T-cell (primary cell): ENCODE measurements around the gene C1QTNF8. TPM values are rescaled to one million over a fixed set of nuclear protein-coding genes. Genes with fewer than 3 reads are reported as not detected.

ENCODE experiments used
- ATAC-seq, 4 experiments: fragments of 200-7000 bp in 3 of 4; fragments of 150-1000 bp in 1 of 4; cut with Tn5 transposase; replicated peaks in 1 of 4; 1 replicate in 3 of 4; 2 replicates in 1 of 4; pipeline ENCODE4 v1.10.0; 2021; ENCODE audit warnings: moderate library complexity in 3 of 4, mild to moderate bottlenecking in 2 of 4, moderate number of reproducible peaks in 1 of 4
- CTCF ChIA-PET, 2 donors: fragments of 300-600 bp; sonication (Branson Sonifier 250); formaldehyde crosslinking; loops; one replicate each; lab custom pipeline; 2022; ENCODE audit warnings: antibody characterized with exemption in 2 of 2; lab: Charles Lee
- POLR2A ChIA-PET, 2 donors: fragments of 300-600 bp; sonication (Branson Sonifier 250); formaldehyde crosslinking; loops; one replicate each; lab custom pipeline; 2022; ENCODE audit warnings: antibody characterized with exemption in 2 of 2; lab: Charles Lee
- DNase-seq, 35 experiments: peaks; one replicate each; pipeline versions ENCODE4 v3.0.0 to v3.0.0-alpha.2; 2013 to 2023
- H3K27ac ChIP-seq: one replicate; pipeline ENCODE4 v1.5.1; 2013; ENCODE audit warnings: low read length
- H3K27me3 ChIP-seq, 2 experiments: replicated peaks in 1 of 2; 1 replicate in 1 of 2; 2 replicates in 1 of 2; pipeline versions ENCODE4 v1.6.1 to v1.7.0; 2013; ENCODE audit warnings: low read length in 1 of 2, mixed read lengths in 1 of 2; ENCODE audit not compliant: control insufficient read depth in 2 of 2, insufficient read depth in 2 of 2; ENCODE audit errors: extremely low read depth in 1 of 2
- H3K36me3 ChIP-seq, 2 donors: 1 replicate in 1 of 2; 2 replicates in 1 of 2; pipeline versions ENCODE4 v1.6.1 to v1.7.0; 2013; ENCODE audit warnings: low read length in 1 of 2; ENCODE audit not compliant: control insufficient read depth in 2 of 2, insufficient read depth in 1 of 2; ENCODE audit errors: extremely low read depth in 1 of 2
- H3K4me1 ChIP-seq, 2 experiments: 1 replicate in 1 of 2; 2 replicates in 1 of 2; pipeline versions ENCODE4 v1.6.1 to v1.7.0; 2013; ENCODE audit warnings: low read length in 2 of 2, mixed read lengths in 1 of 2; ENCODE audit not compliant: insufficient read depth in 2 of 2, control insufficient read depth in 1 of 2; ENCODE audit errors: extremely low read depth in 1 of 2
- H3K4me3 ChIP-seq, 2 donors: 1 replicate in 1 of 2; 2 replicates in 1 of 2; pipeline versions ENCODE4 v1.5.1 to v1.7.0; 2013; ENCODE audit warnings: mild to moderate bottlenecking in 2 of 2, low read length in 1 of 2, moderate library complexity in 1 of 2; ENCODE audit not compliant: control insufficient read depth in 1 of 2; ENCODE audit errors: extremely low read depth in 1 of 2
- H3K9me3 ChIP-seq: 2 replicates; pipeline ENCODE4 v1.7.0; 2013
- H3K27ac Mint-ChIP-seq, 2 donors: one replicate each; pipeline ENCODE4 v1.8.0; 2020 to 2021; ENCODE audit warnings: mild to moderate bottlenecking in 2 of 2, mixed read lengths in 2 of 2
- H3K27me3 Mint-ChIP-seq, 2 donors: one replicate each; pipeline ENCODE4 v1.8.0; 2021 to 2022; ENCODE audit warnings: mixed read lengths in 2 of 2
- H3K36me3 Mint-ChIP-seq: one replicate; pipeline ENCODE4 v1.8.0; 2021; ENCODE audit warnings: mixed read lengths
- H3K4me1 Mint-ChIP-seq, 3 donors: one replicate each; pipeline ENCODE4 v1.8.0; 2020 to 2022; ENCODE audit warnings: mixed read lengths in 3 of 3, mild to moderate bottlenecking in 1 of 3
- H3K4me3 Mint-ChIP-seq, 3 donors: one replicate each; pipeline ENCODE4 v1.8.0; 2020 to 2022; ENCODE audit warnings: mild to moderate bottlenecking in 3 of 3, mixed read lengths in 3 of 3, moderate library complexity in 3 of 3
- H3K9me3 Mint-ChIP-seq, 3 donors: one replicate each; pipeline ENCODE4 v1.8.0; 2020 to 2022; ENCODE audit warnings: mixed read lengths in 3 of 3
- WGBS: methylation state at CpG from one replicate; pipeline ENCODE4 v1.1.5; 2013; ENCODE audit warnings: missing lambda C conversion rate; ENCODE audit not compliant: insufficient coverage; 5-methylcytosine and 5-hydroxymethylcytosine counted together
- total RNA-seq, 35 experiments: library from RNA in 6 of 35; stranded (reverse) in 6 of 35; fragments of 120-200 nt in 1 of 35; gene quantifications; one replicate each; pipeline versions ENCODE4 v1.2.1 to v1.2.4 and lab custom pipeline; 2013 to 2026

The C1QTNF8 gene
- total RNA-seq, 5 donors from 2014 or later (not counting 1 experiment from before 2014, with no cell fraction given), result not detected

- ATAC-seq, result no peak
Measured at GRCh38 chr16:1127971-1128715, 32.1 kb upstream of the C1QTNF8 start.

GRCh38 chr16:1127101-1127500 is 31.1 kb upstream of the C1QTNF8 start:
- no peaks in the 10 kb centered on the region for H3K9me3 ChIP-seq
- POLR2A ChIA-PET, result no interaction called here

More at GRCh38 chr16:1127971-1128715, 32.1 kb upstream of the C1QTNF8 start:
- peaks cover 0 to 47% of the 10 kb centered on the region in 2 experiments for H3K27me3 ChIP-seq
- DNase-seq, result no peak
- Mint-ChIP-seq H3K27me3 (peaks cover 0 to 1% of the 10 kb centered on the region in 2 donors), H3K4me1 (no peaks in the 10 kb centered on the region), H3K4me3 (no peak overlapping the region), H3K27ac (no peak overlapping the region), H3K9me3 (no peaks in the 10 kb centered on the region), H3K36me3 (no peaks in the 10 kb centered on the region)
- H3K9me3 ChIP-seq, result no peaks in the 10 kb centered on the region
- ChIA-PET CTCF (no interaction called here), POLR2A (no interaction called here)
- WGBS, result 78% methylated on average over 26 of the region's 31 CpGs
- peaks cover 0 to 9% of the 10 kb centered on the region in 2 experiments for H3K4me1 ChIP-seq
- H3K36me3 ChIP-seq, result no peaks in the 10 kb centered on the region
- H3K27ac ChIP-seq, result no peak overlapping the region
- no peak overlapping the region for H3K4me3 ChIP-seq

GRCh38 chr16:1126586-1126985 is 30.5 kb upstream of the C1QTNF8 start:
- Mint-ChIP-seq H3K9me3 (no peaks in the 10 kb centered on the region), H3K27me3 (no peaks in the 10 kb centered on the region), H3K4me3 (no peak overlapping the region), H3K36me3 (no peaks in the 10 kb centered on the region), H3K4me1 (no peaks in the 10 kb centered on the region), H3K27ac (no peak overlapping the region)
- CTCF ChIA-PET, result no interaction called here
- H3K36me3 ChIP-seq, result no peaks in the 10 kb centered on the region
- POLR2A ChIA-PET, result no interaction called here
- H3K4me3 ChIP-seq, result no peak overlapping the region
- ATAC-seq (no peak), DNase-seq (no peak)
- 47% methylated on average over 9 of the region's 10 CpGs for WGBS
- H3K9me3 ChIP-seq, result no peaks in the 10 kb centered on the region
- peaks cover 0 to 9% of the 10 kb centered on the region in 2 experiments for H3K4me1 ChIP-seq
- peaks cover 0 to 58% of the 10 kb centered on the region in 2 experiments for H3K27me3 ChIP-seq
- no peak overlapping the region for H3K27ac ChIP-seq

More at GRCh38 chr16:1127101-1127500, 31.1 kb upstream of the C1QTNF8 start:
- WGBS, result 57% methylated on average over 3 of the region's 16 CpGs
- no peaks in the 10 kb centered on the region for H3K36me3 ChIP-seq
- CTCF ChIA-PET, result no interaction called here
- no peak overlapping the region for H3K4me3 Mint-ChIP-seq
- peaks cover 0 to 9% of the 10 kb centered on the region in 2 experiments for H3K4me1 ChIP-seq
- H3K4me3 ChIP-seq, result no peak overlapping the region
- H3K36me3 Mint-ChIP-seq, result no peaks in the 10 kb centered on the region
- DNase-seq (no peak), ATAC-seq (no peak)
- no peaks in the 10 kb centered on the region for H3K27me3 Mint-ChIP-seq
- H3K27ac ChIP-seq, result no peak overlapping the region
- H3K4me1 Mint-ChIP-seq, result no peaks in the 10 kb centered on the region
- no peaks in the 10 kb centered on the region for H3K9me3 Mint-ChIP-seq
- no peak overlapping the region for H3K27ac Mint-ChIP-seq
- peaks cover 0 to 53% of the 10 kb centered on the region in 2 experiments for H3K27me3 ChIP-seq

- Histone ChIP-seq H3K27ac (no peak overlapping the region), H3K9me3 (no peaks in the 10 kb centered on the region), H3K4me1 (peaks cover 0 to 9% of the 10 kb centered on the region in 2 experiments), H3K27me3 (peaks cover 0 to 58% of the 10 kb centered on the region in 2 experiments), H3K4me3 (no peak overlapping the region), H3K36me3 (no peaks in the 10 kb centered on the region)
- ChIA-PET POLR2A (no interaction called here), CTCF (no interaction called here)
- no peaks in the 10 kb centered on the region for H3K27me3 Mint-ChIP-seq
- 67% methylated on average over 15 of the region's 17 CpGs for WGBS
- no peak overlapping the region for H3K27ac Mint-ChIP-seq
- DNase-seq (no peak), ATAC-seq (peak in 1 of 4 experiments; percentile 10)
- H3K4me3 Mint-ChIP-seq, result no peak overlapping the region
- no peaks in the 10 kb centered on the region for H3K36me3 Mint-ChIP-seq
- no peaks in the 10 kb centered on the region for H3K9me3 Mint-ChIP-seq
- H3K4me1 Mint-ChIP-seq, result no peaks in the 10 kb centered on the region
Measured at GRCh38 chr16:1126044-1126443, 30.0 kb upstream of the C1QTNF8 start.

GRCh38 chr16:1125471-1125870 is 29.4 kb upstream of the C1QTNF8 start:
- no peaks in the 10 kb centered on the region for H3K27me3 Mint-ChIP-seq
- H3K36me3 Mint-ChIP-seq, result no peaks in the 10 kb centered on the region
- no peak overlapping the region for H3K4me3 ChIP-seq
- POLR2A ChIA-PET, result no interaction called here
- H3K27me3 ChIP-seq, result peaks cover 0 to 57% of the 10 kb centered on the region in 2 experiments
- CTCF ChIA-PET, result no interaction called here
- no peak overlapping the region for H3K4me3 Mint-ChIP-seq
- H3K9me3 Mint-ChIP-seq, result no peaks in the 10 kb centered on the region
- H3K27ac ChIP-seq, result no peak overlapping the region
- no peaks in the 10 kb centered on the region for H3K9me3 ChIP-seq
- peak in 2 of 4 experiments; percentile 19 to 57 for ATAC-seq
- WGBS, result 44% methylated on average over 17 of the region's 18 CpGs
- peak in 9 of 35 experiments; percentile 4 to 19 (median 12) for DNase-seq
- no peaks in the 10 kb centered on the region for H3K4me1 Mint-ChIP-seq
- H3K27ac Mint-ChIP-seq, result no peak overlapping the region
- peaks cover 0 to 9% of the 10 kb centered on the region in 2 experiments for H3K4me1 ChIP-seq
- H3K36me3 ChIP-seq, result no peaks in the 10 kb centered on the region

- no peak overlapping the region for H3K4me3 ChIP-seq
- no peak overlapping the region for H3K27ac ChIP-seq
- no peaks in the 10 kb centered on the region for H3K36me3 ChIP-seq
- POLR2A ChIA-PET, result no interaction called here
- no peaks in the 10 kb centered on the region for H3K9me3 ChIP-seq
- Mint-ChIP-seq H3K27ac (no peak overlapping the region), H3K9me3 (no peaks in the 10 kb centered on the region), H3K4me1 (no peaks in the 10 kb centered on the region), H3K4me3 (no peak overlapping the region), H3K36me3 (no peaks in the 10 kb centered on the region), H3K27me3 (no peaks in the 10 kb centered on the region)
- DNase-seq (no peak), ATAC-seq (no peak)
- WGBS, result 83% methylated on average over 11 of the region's 11 CpGs
- peaks cover 0 to 9% of the 10 kb centered on the region in 2 experiments for H3K4me1 ChIP-seq
- H3K27me3 ChIP-seq, result peaks cover 0 to 56% of the 10 kb centered on the region in 2 experiments
- CTCF ChIA-PET, result no interaction called here
Measured at GRCh38 chr16:1124795-1125194, 28.8 kb upstream of the C1QTNF8 start.
